Lower lobe of right lung (tissue), 2 donors: Measurements from ENCODE around the gene TBC1D24. TPM values are rescaled to one million over a fixed set of nuclear protein-coding genes. Genes with fewer than 3 reads are reported as not detected.
A peak's percentile ranks its signal among the peaks of the same experiment; 100 is the strongest.

ENCODE experiments used
- ATAC-seq, 2 donors: fragments of 200-7000 bp; cut with Tn5 transposase; one replicate each; pipeline ENCODE4 v1.9.1; 2020 to 2022; ENCODE audit warnings: mild to moderate bottlenecking in 2 of 2, moderate library complexity in 2 of 2
- DNase-seq: peaks from one replicate; pipeline ENCODE4 v3.0.0-alpha.2; 2020
- H3K27ac ChIP-seq: fragments of 200-600 bp; one replicate; pipeline ENCODE4 v1.8.0; 2022
- H3K27me3 ChIP-seq: fragments of 200-600 bp; one replicate; pipeline ENCODE4 v1.8.0; 2022; ENCODE audit warnings: low read depth
- H3K36me3 ChIP-seq: fragments of 200-600 bp; one replicate; pipeline ENCODE4 v1.8.0; 2022; ENCODE audit warnings: mild to moderate bottlenecking
- H3K4me1 ChIP-seq: fragments of 200-600 bp; one replicate; pipeline ENCODE4 v1.8.0; 2022
- H3K4me3 ChIP-seq: fragments of 200-600 bp; one replicate; pipeline ENCODE4 v1.8.0; 2022; ENCODE audit warnings: mild to moderate bottlenecking
- H3K9me3 ChIP-seq: fragments of 200-600 bp; one replicate; pipeline ENCODE4 v1.8.0; 2022
- intact Hi-C: fragments of 100-400 bp; cut with DNase I; formaldehyde crosslinking; loops from one replicate; pipeline ENCODE4 v1.11.0; 2022
- total RNA-seq: library from RNA; stranded (reverse); fragmentation: NEBNext Ultra II Directional; extraction: Animal tissue kit (Norgen Biotek cat#: 25700); gene quantifications from one replicate; pipeline ENCODE4 v1.2.1, GENCODE V29; 2021
- TF ChIP-seq, protein P1 (sequence below): fragments of 200-600 bp; IDR thresholded peaks from one replicate; pipeline ENCODE4 v1.8.0; 2022; ENCODE audit warnings: antibody characterized with exemption, mild to moderate bottlenecking
- donor health status: DM: no; HTN: yes; CAD: no; lungs with severe emphysema.

Gene TBC1D24
- total RNA-seq, 1 donor from 2014 or later = 40.2 TPM

DNA sequence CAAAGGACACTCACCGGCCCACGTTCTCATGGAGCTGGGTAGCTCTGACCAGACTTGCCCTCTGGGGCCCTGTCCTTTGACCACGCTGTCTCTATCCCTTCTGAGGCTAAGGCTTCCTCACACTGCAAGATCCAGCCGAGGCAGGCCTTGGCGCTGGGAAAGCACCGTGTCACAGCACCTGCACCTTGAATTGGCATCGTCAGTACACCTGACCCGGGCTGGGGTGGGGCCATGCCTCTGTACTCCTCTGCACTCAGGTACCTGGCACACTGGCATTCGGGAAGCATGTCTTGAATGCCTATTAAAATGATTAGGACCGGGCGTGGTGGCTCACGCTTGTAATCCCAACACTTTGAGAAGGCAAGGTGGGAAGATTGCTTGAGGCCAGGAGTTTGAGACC is 6.0 kb downstream of the TBC1D24 start:
- Histone ChIP-seq H3K27ac (peak overlapping the region; percentile 62), H3K9me3 (no peaks in the 10 kb centered on the region), H3K4me1 (peaks cover 57% of the 10 kb centered on the region), H3K27me3 (no peaks in the 10 kb centered on the region), H3K4me3 (no peak overlapping the region), H3K36me3 (no peaks in the 10 kb centered on the region)
- TF ChIP-seq, protein P1, sequence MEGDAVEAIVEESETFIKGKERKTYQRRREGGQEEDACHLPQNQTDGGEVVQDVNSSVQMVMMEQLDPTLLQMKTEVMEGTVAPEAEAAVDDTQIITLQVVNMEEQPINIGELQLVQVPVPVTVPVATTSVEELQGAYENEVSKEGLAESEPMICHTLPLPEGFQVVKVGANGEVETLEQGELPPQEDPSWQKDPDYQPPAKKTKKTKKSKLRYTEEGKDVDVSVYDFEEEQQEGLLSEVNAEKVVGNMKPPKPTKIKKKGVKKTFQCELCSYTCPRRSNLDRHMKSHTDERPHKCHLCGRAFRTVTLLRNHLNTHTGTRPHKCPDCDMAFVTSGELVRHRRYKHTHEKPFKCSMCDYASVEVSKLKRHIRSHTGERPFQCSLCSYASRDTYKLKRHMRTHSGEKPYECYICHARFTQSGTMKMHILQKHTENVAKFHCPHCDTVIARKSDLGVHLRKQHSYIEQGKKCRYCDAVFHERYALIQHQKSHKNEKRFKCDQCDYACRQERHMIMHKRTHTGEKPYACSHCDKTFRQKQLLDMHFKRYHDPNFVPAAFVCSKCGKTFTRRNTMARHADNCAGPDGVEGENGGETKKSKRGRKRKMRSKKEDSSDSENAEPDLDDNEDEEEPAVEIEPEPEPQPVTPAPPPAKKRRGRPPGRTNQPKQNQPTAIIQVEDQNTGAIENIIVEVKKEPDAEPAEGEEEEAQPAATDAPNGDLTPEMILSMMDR = no peak
- intact Hi-C loops = no loop called here
- peak; percentile 81 to 83 for ATAC-seq
- DNase-seq = peak; percentile 86

GRCh38 chr16:2481676-2482075 is 6.7 kb downstream of the TBC1D24 start:
- DNase-seq (no peak), ATAC-seq (no peak)
- Histone ChIP-seq H3K36me3 (no peaks in the 10 kb centered on the region), H3K27ac (peak overlapping the region; percentile 60), H3K4me1 (peaks cover 57% of the 10 kb centered on the region), H3K9me3 (no peaks in the 10 kb centered on the region), H3K27me3 (no peaks in the 10 kb centered on the region), H3K4me3 (no peak overlapping the region)
- TF ChIP-seq, protein P1 = no peak
- intact Hi-C loops = no loop called here

DNA sequence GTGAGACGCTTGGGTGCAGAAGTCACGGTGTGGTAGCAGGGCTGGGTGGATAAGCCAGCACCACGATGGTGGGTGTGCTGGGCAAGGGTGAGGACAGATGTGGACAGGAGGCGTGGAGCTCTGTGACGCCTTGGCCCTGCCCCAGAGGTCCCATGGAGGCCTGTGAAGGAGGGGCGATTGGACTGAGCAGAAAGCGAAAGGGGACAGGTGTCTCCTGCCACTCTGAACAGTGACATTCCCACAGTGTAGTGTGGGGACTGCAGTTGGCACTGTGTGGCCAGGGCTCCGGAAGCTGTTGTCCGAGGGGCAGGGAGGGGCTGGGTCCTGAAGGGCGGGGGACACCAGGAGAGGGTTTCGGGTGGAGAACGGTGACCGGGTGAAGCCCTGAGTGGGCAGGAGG is 7.3 kb downstream of the TBC1D24 start:
- ATAC-seq (no peak), DNase-seq (no peak)
- TF ChIP-seq, protein P1 = no peak
- Histone ChIP-seq H3K36me3 (no peaks in the 10 kb centered on the region), H3K27me3 (no peaks in the 10 kb centered on the region), H3K4me3 (peak overlapping the region; percentile 21), H3K4me1 (peaks cover 63% of the 10 kb centered on the region), H3K27ac (peak overlapping the region; percentile 60), H3K9me3 (no peaks in the 10 kb centered on the region)
- intact Hi-C loops = no loop called here

GRCh38 chr16:2482708-2483534 is 8.0 kb downstream of the TBC1D24 start:
- peak overlapping the region; percentile 21 for H3K4me3 ChIP-seq
- ATAC-seq (peak; percentile 24 to 41), DNase-seq (peak; percentile 51)
- intact Hi-C loops = no loop called here
- H3K27me3 ChIP-seq = no peaks in the 10 kb centered on the region
- H3K9me3 ChIP-seq = no peaks in the 10 kb centered on the region
- TF ChIP-seq, protein P1 = no peak
- H3K27ac ChIP-seq = peak overlapping the region; percentile 60
- no peaks in the 10 kb centered on the region for H3K36me3 ChIP-seq
- H3K4me1 ChIP-seq = peaks cover 70% of the 10 kb centered on the region

DNA sequence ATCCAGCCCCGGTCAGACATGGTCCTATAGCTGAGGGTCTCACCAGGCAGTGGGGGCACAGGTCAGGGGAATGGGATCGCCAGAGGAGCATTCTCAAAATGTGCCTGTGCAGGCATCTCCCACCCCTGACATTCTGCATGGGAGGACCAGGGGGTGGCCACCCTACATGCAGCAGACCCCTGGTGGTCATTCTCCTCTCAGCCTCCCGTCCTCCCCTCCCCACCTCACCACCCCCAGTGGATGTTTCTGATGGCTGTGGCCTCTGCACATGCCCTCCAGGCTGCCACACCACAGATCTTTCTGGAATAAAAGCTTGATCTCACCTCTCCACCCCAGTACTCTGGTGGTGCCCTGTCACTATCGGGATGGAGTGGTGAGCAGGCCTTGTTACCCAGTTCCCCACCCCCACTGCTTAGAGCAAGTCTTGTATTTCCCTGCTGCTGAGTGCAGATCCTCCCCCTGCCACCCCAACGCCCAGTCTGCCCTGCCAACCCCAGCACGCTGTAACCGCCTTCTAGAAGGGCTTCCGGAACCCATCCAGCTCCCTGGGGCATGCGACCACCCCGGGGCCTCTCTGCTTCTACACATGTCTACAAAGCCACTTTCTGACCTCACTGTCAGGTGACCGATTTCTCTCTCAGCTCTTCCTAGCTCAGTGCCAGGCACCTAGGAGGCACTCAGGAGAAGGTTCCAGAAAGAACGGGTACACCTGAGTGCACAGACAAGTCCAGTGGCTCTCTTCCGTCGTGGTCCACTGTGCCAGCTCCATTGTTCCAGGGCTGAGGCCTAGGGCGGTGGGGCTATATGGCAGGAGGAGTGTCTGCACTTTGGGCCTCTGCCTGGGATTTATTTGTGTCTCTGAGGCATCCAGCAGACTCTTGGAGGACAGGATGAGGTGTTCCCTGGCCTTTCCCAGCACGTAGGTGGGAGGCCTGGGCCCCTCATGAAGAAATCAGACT is 9.3 kb downstream of the TBC1D24 start:
- DNase-seq (no peak), ATAC-seq (no peak)
- Histone ChIP-seq H3K27me3 (no peaks in the 10 kb centered on the region), H3K27ac (no peak overlapping the region), H3K36me3 (no peaks in the 10 kb centered on the region), H3K4me3 (no peak overlapping the region), H3K9me3 (no peaks in the 10 kb centered on the region), H3K4me1 (peaks cover 71% of the 10 kb centered on the region)
- TF ChIP-seq, protein P1 = no peak
- intact Hi-C loops = no loop called here
